Measurements from ENCODE around the gene CDKN2AIP. TPM values are rescaled to one million over a fixed set of nuclear protein-coding genes. Genes with fewer than 3 reads are reported as not detected.
"Not testable (repeated sequence)": the region's sequence is repeated elsewhere in the genome, so short reads cannot be mapped to it uniquely, and the experiment has no call there.

The CDKN2AIP gene
- total RNA-seq, 1 donor from 2014 or later: 29.7 TPM

GRCh38 chr4:183478123-183478522, 33.7 kb downstream of the CDKN2AIP start:
- DNase-seq (ENCODE audit: extremely low spot score, unreplicated experiment): no peak
- H3K4me3 Mint-ChIP-seq: no peak overlapping the region
- H3K9me3 Mint-ChIP-seq: peaks cover 12% of the 10 kb centered on the region
- no peaks in the 10 kb centered on the region for H3K27me3 Mint-ChIP-seq
- peaks cover 5% of the 10 kb centered on the region for H3K4me1 Mint-ChIP-seq (ENCODE audit: unreplicated experiment)
- peaks cover 11% of the 10 kb centered on the region for H3K36me3 Mint-ChIP-seq
- no peak for TF ChIP-seq CTCF (conservative IDR thresholded peaks at IDR 0.05)
- no peak overlapping the region for H3K27ac Mint-ChIP-seq

GRCh38 chr4:183478926-183479325, 34.5 kb downstream of the CDKN2AIP start:
- peaks cover 5% of the 10 kb centered on the region for H3K4me1 Mint-ChIP-seq (ENCODE audit: unreplicated experiment)
- H3K27me3 Mint-ChIP-seq: no peaks in the 10 kb centered on the region
- no peak overlapping the region for H3K4me3 Mint-ChIP-seq
- peaks cover 12% of the 10 kb centered on the region for H3K9me3 Mint-ChIP-seq
- H3K36me3 Mint-ChIP-seq: peaks cover 16% of the 10 kb centered on the region
- DNase-seq (ENCODE audit: extremely low spot score, unreplicated experiment): no peak
- no peak for TF ChIP-seq CTCF (conservative IDR thresholded peaks at IDR 0.05)
- H3K27ac Mint-ChIP-seq: no peak overlapping the region

GRCh38 chr4:183482515-183483095, 38.2 kb downstream of the CDKN2AIP start:
- H3K27ac Mint-ChIP-seq; DNase-seq (ENCODE audit: extremely low spot score, unreplicated experiment); H3K27me3 Mint-ChIP-seq; H3K4me1 Mint-ChIP-seq (ENCODE audit: unreplicated experiment); H3K4me3 Mint-ChIP-seq: not testable (repeated sequence)
- Mint-ChIP-seq H3K36me3 (peaks cover 20% of the 10 kb centered on the region), H3K9me3 (peaks cover 12% of the 10 kb centered on the region)

- H3K9me3 Mint-ChIP-seq: peaks cover 12% of the 10 kb centered on the region
- no peak overlapping the region for H3K27ac Mint-ChIP-seq
- H3K27me3 Mint-ChIP-seq: no peaks in the 10 kb centered on the region
- H3K4me1 Mint-ChIP-seq (ENCODE audit: unreplicated experiment): peaks cover 5% of the 10 kb centered on the region
- DNase-seq (ENCODE audit: extremely low spot score, unreplicated experiment): no peak
- TF ChIP-seq CTCF (conservative IDR thresholded peaks at IDR 0.05): no peak
- no peak overlapping the region for H3K4me3 Mint-ChIP-seq
- peaks cover 21% of the 10 kb centered on the region for H3K36me3 Mint-ChIP-seq
Measured at GRCh38 chr4:183483997-183484396, 39.6 kb downstream of the CDKN2AIP start.

GRCh38 chr4:183485411-183486160, 41.1 kb downstream of the CDKN2AIP start:
- no peak overlapping the region for H3K27ac Mint-ChIP-seq
- peaks cover 5% of the 10 kb centered on the region for H3K4me1 Mint-ChIP-seq (ENCODE audit: unreplicated experiment)
- H3K27me3 Mint-ChIP-seq: no peaks in the 10 kb centered on the region
- no peak for TF ChIP-seq CTCF (conservative IDR thresholded peaks at IDR 0.05)
- H3K36me3 Mint-ChIP-seq: peaks cover 25% of the 10 kb centered on the region
- peaks cover 16% of the 10 kb centered on the region for H3K9me3 Mint-ChIP-seq
- H3K4me3 Mint-ChIP-seq: no peak overlapping the region
- no peak for DNase-seq (ENCODE audit: extremely low spot score, unreplicated experiment)

- H3K4me1 Mint-ChIP-seq (ENCODE audit: unreplicated experiment): no peaks in the 10 kb centered on the region
- H3K9me3 Mint-ChIP-seq: peaks cover 10% of the 10 kb centered on the region
Measured at GRCh38 chr4:183492791-183493222, 48.4 kb downstream of the CDKN2AIP start.

More at GRCh38 chr4:183492791-183493222, 48.4 kb downstream of the CDKN2AIP start:
- no peak for TF ChIP-seq CTCF (conservative IDR thresholded peaks at IDR 0.05)
- H3K4me3 Mint-ChIP-seq: no peak overlapping the region
- peaks cover 35% of the 10 kb centered on the region for H3K36me3 Mint-ChIP-seq
- DNase-seq (ENCODE audit: extremely low spot score, unreplicated experiment): no peak
- no peaks in the 10 kb centered on the region for H3K27me3 Mint-ChIP-seq
- no peak overlapping the region for H3K27ac Mint-ChIP-seq
